Midbrain (tissue), 1 donor: ENCODE data around the gene ACP4.

Experiments used
- DNase-seq: peaks from one replicate; lab custom pipeline; 2025; lab: John Stamatoyannopoulos, UW

Gene ACP4

DNA sequence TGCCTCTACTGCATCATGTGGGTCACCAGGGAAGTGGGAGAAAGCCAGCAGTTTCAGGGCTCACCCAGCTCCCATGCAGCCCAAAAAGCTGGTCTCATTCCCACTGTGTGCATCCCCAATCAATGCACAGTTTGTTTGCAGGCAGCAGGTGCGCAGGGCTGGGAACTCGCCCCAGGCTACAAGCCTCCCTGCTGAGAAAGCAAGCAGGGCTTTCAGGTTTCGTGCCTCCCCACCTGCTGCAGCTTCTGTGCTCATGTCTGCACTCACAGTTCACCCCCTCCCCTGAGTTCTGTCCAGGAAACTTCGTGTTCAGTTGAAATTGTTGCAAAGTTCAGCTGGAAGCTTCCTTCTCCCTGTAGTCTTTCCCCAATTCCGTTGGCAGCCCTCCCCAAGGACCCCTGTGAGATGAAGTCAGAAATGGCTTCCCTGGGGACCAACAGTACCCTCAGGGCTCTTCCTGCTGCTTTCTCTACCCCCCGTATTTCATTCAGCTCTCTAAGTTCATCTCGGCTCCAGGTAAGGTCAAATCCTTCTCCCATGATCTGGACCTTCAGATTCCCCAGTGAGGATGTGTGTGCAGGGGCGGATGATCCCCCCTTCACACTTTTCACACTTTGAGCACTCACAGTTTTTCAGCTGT is 54.2 kb downstream of the ACP4 start:
- DNase-seq: no peak
